HG03097 (cell line): Measurements from ENCODE around the gene ACSS2.

Experiments used
- ATAC-seq: cut with Tn5 transposase; IDR thresholded peaks from one replicate; pipeline ENCODE4 v1.9.1; 2021; ENCODE audit not compliant: unreplicated experiment, low FRiP score

ACSS2 gene

GRCh38 chr20:34971561-34972235 lies 95.3 kb downstream of the ACSS2 start:
- no peak for ATAC-seq

GRCh38 chr20:34974246-34974645 lies 97.8 kb downstream of the ACSS2 start:
- no peak for ATAC-seq

- ATAC-seq, result no peak
Observed at GRCh38 chr20:34976286-34976685, 99.9 kb downstream of the ACSS2 start.
